ENCODE data around the gene VTI1A. TPM values are rescaled to one million over a fixed set of nuclear protein-coding genes. Genes with fewer than 3 reads are reported as not detected.

VTI1A gene
- total RNA-seq, 1 donor from 2014 or later = 33.3 TPM

DNA sequence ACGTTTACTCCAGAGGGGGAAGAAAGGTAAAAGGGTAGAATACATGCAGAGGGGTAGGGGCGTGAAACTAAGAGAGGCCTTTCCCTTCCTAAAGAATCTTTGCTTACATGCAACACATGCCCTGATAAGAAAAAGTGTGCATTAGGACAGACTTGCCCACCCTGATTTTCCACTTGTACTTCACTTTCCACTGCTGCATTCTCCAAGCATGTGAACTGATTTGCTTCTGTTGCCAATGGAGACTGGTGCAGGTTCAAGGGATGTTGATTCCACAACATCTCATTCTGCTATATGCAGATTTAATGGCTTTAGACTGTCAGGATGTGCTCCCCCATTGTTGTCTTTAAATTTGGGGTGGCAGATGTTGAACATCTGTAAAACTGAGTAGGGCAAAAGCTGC is 265.5 kb downstream of the VTI1A start:
- Mint-ChIP-seq H3K27me3 (ENCODE audit: low read depth, unreplicated experiment) (no peaks in the 10 kb centered on the region), H3K36me3 (ENCODE audit: low read depth, unreplicated experiment) (peaks cover 12% of the 10 kb centered on the region), H3K4me1 (ENCODE audit: low read depth, unreplicated experiment) (peaks cover 32% of the 10 kb centered on the region), H3K4me3 (ENCODE audit: unreplicated experiment) (no peak overlapping the region), H3K9me3 (ENCODE audit: unreplicated experiment) (peaks cover 3% of the 10 kb centered on the region), H3K27ac (ENCODE audit: unreplicated experiment) (no peak overlapping the region)
- H3K4me1 ChIP-seq (ENCODE audit: insufficient read depth, low read length) = peaks cover 8% of the 10 kb centered on the region
- TF ChIP-seq EZH2 (IDR thresholded peaks at IDR 0.05; ENCODE audit: insufficient read depth, low read length) (no peak), CTCF (IDR thresholded peaks at IDR 0.05; ENCODE audit: insufficient read depth, low read depth, low read length) (no peak)
- H2AFZ ChIP-seq (ENCODE audit: low read depth, low read length) = no peak overlapping the region
- H3K27ac ChIP-seq (ENCODE audit: low read depth, low read length) = no peak overlapping the region
- H3K36me3 ChIP-seq (ENCODE audit: insufficient read depth, low read length) = no peaks in the 10 kb centered on the region
- DNase-seq (ENCODE audit: low read depth) = no peak
- H3K27me3 ChIP-seq (ENCODE audit: insufficient read depth, low read length) = no peaks in the 10 kb centered on the region
- H3K9me3 ChIP-seq (ENCODE audit: insufficient read depth, low read depth, low read length) = no peaks in the 10 kb centered on the region
- H3K4me2 ChIP-seq (ENCODE audit: low read length) = no peak overlapping the region
- no peak for FAIRE-seq
- no peak overlapping the region for H3K4me3 ChIP-seq (ENCODE audit: insufficient read depth, low read depth, low read length)
- H3K79me2 ChIP-seq (ENCODE audit: insufficient read depth, low read length) = no peaks in the 10 kb centered on the region
- H4K20me1 ChIP-seq (ENCODE audit: insufficient read depth, low read length) = peaks cover 5% of the 10 kb centered on the region
- no peak overlapping the region for H3K9ac ChIP-seq (ENCODE audit: low read length)

DNA sequence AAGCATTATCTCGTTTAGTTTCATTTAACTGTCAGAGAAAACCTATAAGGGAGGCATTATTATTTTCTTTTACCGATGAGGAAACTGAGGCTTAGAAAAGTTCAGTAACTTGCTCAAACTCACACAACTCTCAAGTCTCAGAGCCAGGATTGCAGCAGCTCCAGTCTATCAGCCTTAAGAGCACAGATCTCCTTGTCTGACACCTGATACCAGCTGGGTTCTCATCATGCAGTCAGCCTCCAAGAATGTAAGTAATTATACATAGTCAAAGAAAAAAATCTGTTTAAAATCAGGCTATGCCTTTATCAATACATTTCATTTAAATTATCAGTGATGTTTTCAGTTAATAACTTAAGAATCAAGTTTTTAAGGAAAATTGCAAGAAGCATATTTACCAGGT is 266.4 kb downstream of the VTI1A start:
- no peak overlapping the region for H3K4me3 ChIP-seq (ENCODE audit: insufficient read depth, low read depth, low read length)
- H4K20me1 ChIP-seq (ENCODE audit: insufficient read depth, low read length) = peaks cover 5% of the 10 kb centered on the region
- Mint-ChIP-seq H3K4me3 (ENCODE audit: unreplicated experiment) (no peak overlapping the region), H3K4me1 (ENCODE audit: low read depth, unreplicated experiment) (peaks cover 35% of the 10 kb centered on the region), H3K36me3 (ENCODE audit: low read depth, unreplicated experiment) (peaks cover 14% of the 10 kb centered on the region), H3K27me3 (ENCODE audit: low read depth, unreplicated experiment) (no peaks in the 10 kb centered on the region), H3K27ac (ENCODE audit: unreplicated experiment) (no peak overlapping the region), H3K9me3 (ENCODE audit: unreplicated experiment) (peaks cover 3% of the 10 kb centered on the region)
- no peak overlapping the region for H3K4me2 ChIP-seq (ENCODE audit: low read length)
- no peaks in the 10 kb centered on the region for H3K9me3 ChIP-seq (ENCODE audit: insufficient read depth, low read depth, low read length)
- no peaks in the 10 kb centered on the region for H3K79me2 ChIP-seq (ENCODE audit: insufficient read depth, low read length)
- no peak overlapping the region for H3K9ac ChIP-seq (ENCODE audit: low read length)
- no peaks in the 10 kb centered on the region for H3K36me3 ChIP-seq (ENCODE audit: insufficient read depth, low read length)
- FAIRE-seq = no peak
- H3K27ac ChIP-seq (ENCODE audit: low read depth, low read length) = no peak overlapping the region
- TF ChIP-seq CTCF (IDR thresholded peaks at IDR 0.05; ENCODE audit: insufficient read depth, low read depth, low read length) (no peak), EZH2 (IDR thresholded peaks at IDR 0.05; ENCODE audit: insufficient read depth, low read length) (no peak)
- H2AFZ ChIP-seq (ENCODE audit: low read depth, low read length) = no peak overlapping the region
- peak; percentile 33 for DNase-seq (ENCODE audit: low read depth)
- H3K4me1 ChIP-seq (ENCODE audit: insufficient read depth, low read length) = peaks cover 8% of the 10 kb centered on the region
- H3K27me3 ChIP-seq (ENCODE audit: insufficient read depth, low read length) = no peaks in the 10 kb centered on the region

DNA sequence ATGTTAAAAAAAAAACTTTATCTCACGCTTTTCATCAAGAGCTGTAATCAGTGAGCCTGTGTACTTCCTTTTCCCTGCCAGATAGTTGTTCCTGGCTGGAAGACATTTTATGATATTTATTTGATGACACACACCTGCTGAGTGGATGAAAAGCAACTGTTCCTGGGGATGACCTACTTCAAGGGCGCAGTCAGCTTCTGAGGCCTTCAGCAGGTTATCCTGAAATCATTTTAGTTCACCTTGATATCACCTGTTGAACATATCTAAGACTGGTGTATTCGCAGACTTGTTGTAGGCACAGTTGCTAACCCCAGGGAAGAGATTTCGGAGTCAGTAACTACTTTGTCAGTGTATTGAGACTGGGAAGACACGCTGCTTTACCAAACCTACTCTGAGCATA is 268.6 kb downstream of the VTI1A start:
- H3K36me3 ChIP-seq (ENCODE audit: insufficient read depth, low read length) = no peaks in the 10 kb centered on the region
- H3K4me1 ChIP-seq (ENCODE audit: insufficient read depth, low read length) = peaks cover 8% of the 10 kb centered on the region
- no peak for TF ChIP-seq CTCF (IDR thresholded peaks at IDR 0.05; ENCODE audit: insufficient read depth, low read depth, low read length)
- no peak for TF ChIP-seq EZH2 (IDR thresholded peaks at IDR 0.05; ENCODE audit: insufficient read depth, low read length)
- H3K27me3 ChIP-seq (ENCODE audit: insufficient read depth, low read length) = no peaks in the 10 kb centered on the region
- H3K79me2 ChIP-seq (ENCODE audit: insufficient read depth, low read length) = no peaks in the 10 kb centered on the region
- Mint-ChIP-seq H3K4me3 (ENCODE audit: unreplicated experiment) (no peak overlapping the region), H3K36me3 (ENCODE audit: low read depth, unreplicated experiment) (peaks cover 19% of the 10 kb centered on the region), H3K9me3 (ENCODE audit: unreplicated experiment) (peaks cover 3% of the 10 kb centered on the region), H3K27me3 (ENCODE audit: low read depth, unreplicated experiment) (no peaks in the 10 kb centered on the region), H3K27ac (ENCODE audit: unreplicated experiment) (no peak overlapping the region), H3K4me1 (ENCODE audit: low read depth, unreplicated experiment) (peaks cover 26% of the 10 kb centered on the region)
- no peak overlapping the region for H3K4me2 ChIP-seq (ENCODE audit: low read length)
- peaks cover 5% of the 10 kb centered on the region for H4K20me1 ChIP-seq (ENCODE audit: insufficient read depth, low read length)
- H2AFZ ChIP-seq (ENCODE audit: low read depth, low read length) = no peak overlapping the region
- H3K9me3 ChIP-seq (ENCODE audit: insufficient read depth, low read depth, low read length) = no peaks in the 10 kb centered on the region
- H3K4me3 ChIP-seq (ENCODE audit: insufficient read depth, low read depth, low read length) = no peak overlapping the region
- FAIRE-seq = no peak
- no peak overlapping the region for H3K27ac ChIP-seq (ENCODE audit: low read depth, low read length)
- no peak for DNase-seq (ENCODE audit: low read depth)
- H3K9ac ChIP-seq (ENCODE audit: low read length) = no peak overlapping the region

Measured in astrocyte (in vitro differentiated cells and primary cell).